Measurements from ENCODE around the gene HSFX1. TPM values are rescaled to one million over a fixed set of nuclear protein-coding genes. Genes with fewer than 3 reads are reported as not detected.
"Not testable (repeated sequence)": the region's sequence is repeated elsewhere in the genome, so short reads cannot be mapped to it uniquely, and the experiment has no call there.

The HSFX1 gene
- polyA plus RNA-seq, 1 donor from 2014 or later: 0.57 TPM

DNA sequence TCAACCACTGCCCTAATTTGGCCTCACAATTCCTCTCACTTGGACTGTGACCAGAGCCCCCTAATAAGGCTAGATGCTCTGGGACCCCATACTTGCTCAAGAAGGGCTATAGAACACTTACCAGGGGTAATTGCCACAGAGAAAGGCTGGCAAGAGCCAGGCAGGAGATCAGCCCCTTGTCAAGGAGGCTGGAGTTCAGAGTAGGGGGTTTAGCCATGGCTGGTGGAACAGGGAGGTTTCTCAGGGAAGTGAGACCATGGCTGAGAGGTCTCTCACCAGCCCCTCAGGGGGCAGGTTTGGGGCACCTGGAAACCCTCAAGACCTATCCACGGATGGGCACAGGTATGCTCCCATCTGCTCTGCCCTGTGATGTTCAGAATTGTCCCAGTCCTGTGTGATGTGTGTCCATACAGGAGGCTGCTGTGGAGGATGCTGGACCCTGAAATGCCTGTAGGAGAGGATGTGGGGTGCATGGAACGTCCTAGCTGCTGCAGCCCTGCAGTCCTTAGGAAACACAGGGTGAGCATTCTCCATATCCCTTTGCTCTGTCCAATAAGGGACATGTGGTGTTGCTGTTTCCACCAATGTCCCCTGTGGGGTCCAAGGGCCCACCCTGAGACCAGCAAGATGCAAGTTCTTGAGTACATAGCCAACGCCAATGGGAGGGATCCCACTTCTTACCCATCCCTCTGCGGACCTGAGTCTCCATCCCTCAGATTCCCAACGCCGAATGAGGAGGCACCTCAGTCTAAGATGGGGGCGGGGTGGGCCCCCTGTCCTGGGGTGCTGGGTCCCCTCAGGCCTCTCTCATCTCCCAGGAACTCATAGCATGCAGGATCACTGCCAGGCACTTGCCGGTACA lies 16.4 kb upstream of the HSFX1 start (continued):
- TF ChIP-seq MXI1 (conservative IDR thresholded peaks at IDR 0.05; ENCODE audit: poor library complexity, severe bottlenecking) (no peak), EZH2 (IDR thresholded peaks at IDR 0.05; ENCODE audit: borderline replicate concordance, insufficient read depth, low read length, poor library complexity, severe bottlenecking) (no peak)

DNA sequence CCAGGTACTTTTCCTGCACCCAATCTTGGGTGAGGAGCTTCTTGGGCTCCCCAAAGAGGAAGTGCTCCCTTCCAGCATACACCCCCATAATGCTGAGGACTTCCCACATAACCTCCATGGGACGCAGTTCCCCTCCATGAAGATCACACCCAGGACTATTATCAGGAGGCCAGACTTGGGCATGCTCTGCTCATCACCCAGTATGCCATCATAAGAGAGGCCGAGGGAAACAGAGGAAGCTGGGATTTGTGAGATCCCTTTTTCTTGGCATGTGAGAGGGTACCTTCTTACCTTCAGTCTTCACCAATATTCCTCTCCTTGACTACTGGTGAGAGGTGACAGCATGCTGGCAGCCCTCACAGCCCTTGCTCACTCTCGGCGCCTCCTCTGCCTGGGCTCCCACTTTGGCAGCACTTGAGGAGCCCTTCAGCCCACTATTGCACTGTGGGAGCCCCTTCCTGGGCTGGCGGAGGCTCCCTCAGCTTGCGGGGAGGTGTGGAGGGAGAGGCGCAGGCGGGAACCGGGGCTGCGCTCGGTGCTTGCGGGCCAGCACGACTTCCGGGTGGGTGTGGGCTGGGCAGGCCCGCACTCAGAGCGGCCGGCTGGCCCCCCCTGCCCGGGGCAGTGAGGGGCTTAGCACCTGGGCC lies 15.7 kb upstream of the HSFX1 start:
- H3K4me3 ChIP-seq (ENCODE audit: low read length): no peak overlapping the region

DNA sequence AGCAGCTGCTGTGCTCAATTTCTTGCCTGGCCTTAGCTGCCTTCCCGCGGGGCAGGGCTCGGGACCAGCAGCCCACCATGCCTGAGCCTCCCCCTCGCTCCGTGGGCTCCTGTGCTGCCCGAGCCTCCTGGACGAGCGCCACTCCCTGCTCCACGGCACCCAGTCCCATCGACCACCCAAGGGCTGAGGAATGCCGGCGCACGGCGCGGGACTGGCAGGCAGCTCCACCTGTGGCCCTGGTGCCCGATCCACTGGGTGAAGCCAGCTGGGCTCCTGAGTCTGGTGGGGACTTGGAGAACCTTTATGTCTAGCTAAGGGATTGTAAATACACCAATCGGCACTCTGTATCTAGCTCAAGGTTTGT lies 15.2 kb upstream of the HSFX1 start:
- not testable (repeated sequence) for H3K9ac ChIP-seq (ENCODE audit: low read length); H3K9me2 ChIP-seq (ENCODE audit: insufficient read depth, low read length); H3K4me2 ChIP-seq (ENCODE audit: low read length); H3K4me3 ChIP-seq (ENCODE audit: low read length); H3K79me2 ChIP-seq (replicated peaks; ENCODE audit: insufficient read depth, low read length); H3K27me3 ChIP-seq (ENCODE audit: insufficient read depth, low read depth, low read length); H2AFZ ChIP-seq (ENCODE audit: low read depth, low read length); H3K27ac ChIP-seq (ENCODE audit: low read length); H3K36me3 ChIP-seq (ENCODE audit: insufficient read depth, low read length); H3K9me3 ChIP-seq (ENCODE audit: low read length); H3F3A ChIP-seq (ENCODE audit: insufficient read depth, low read length, poor library complexity, severe bottlenecking); H4K20me1 ChIP-seq (ENCODE audit: insufficient read depth)

More for the DNA sequence above, 15.7 kb upstream of the HSFX1 start:
- no peaks in the 10 kb centered on the region for H3F3A ChIP-seq (ENCODE audit: insufficient read depth, low read length, poor library complexity, severe bottlenecking)
- no peaks in the 10 kb centered on the region for H3K9me3 ChIP-seq (ENCODE audit: low read length)
- no peaks in the 10 kb centered on the region for H3K9me2 ChIP-seq (ENCODE audit: insufficient read depth, low read length)
- no peaks in the 10 kb centered on the region for H3K36me3 ChIP-seq (ENCODE audit: insufficient read depth, low read length)
- H3K9ac ChIP-seq (ENCODE audit: low read length): no peak overlapping the region
- no peak overlapping the region for H2AFZ ChIP-seq (ENCODE audit: low read depth, low read length)
- H3K4me2 ChIP-seq (ENCODE audit: low read length): no peak overlapping the region
- no peaks in the 10 kb centered on the region for H4K20me1 ChIP-seq (ENCODE audit: insufficient read depth)
- H3K27me3 ChIP-seq (ENCODE audit: insufficient read depth, low read depth, low read length): no peaks in the 10 kb centered on the region
- H3K27ac ChIP-seq (ENCODE audit: low read length): no peak overlapping the region
- H3K79me2 ChIP-seq (replicated peaks; ENCODE audit: insufficient read depth, low read length): no peaks in the 10 kb centered on the region
- no peak for TF ChIP-seq TAF1 (IDR thresholded peaks at IDR 0.05; ENCODE audit: low read depth)
- no peak for TF ChIP-seq EP300 (conservative IDR thresholded peaks at IDR 0.05; ENCODE audit: poor library complexity, severe bottlenecking)
- TF ChIP-seq, protein P1, sequence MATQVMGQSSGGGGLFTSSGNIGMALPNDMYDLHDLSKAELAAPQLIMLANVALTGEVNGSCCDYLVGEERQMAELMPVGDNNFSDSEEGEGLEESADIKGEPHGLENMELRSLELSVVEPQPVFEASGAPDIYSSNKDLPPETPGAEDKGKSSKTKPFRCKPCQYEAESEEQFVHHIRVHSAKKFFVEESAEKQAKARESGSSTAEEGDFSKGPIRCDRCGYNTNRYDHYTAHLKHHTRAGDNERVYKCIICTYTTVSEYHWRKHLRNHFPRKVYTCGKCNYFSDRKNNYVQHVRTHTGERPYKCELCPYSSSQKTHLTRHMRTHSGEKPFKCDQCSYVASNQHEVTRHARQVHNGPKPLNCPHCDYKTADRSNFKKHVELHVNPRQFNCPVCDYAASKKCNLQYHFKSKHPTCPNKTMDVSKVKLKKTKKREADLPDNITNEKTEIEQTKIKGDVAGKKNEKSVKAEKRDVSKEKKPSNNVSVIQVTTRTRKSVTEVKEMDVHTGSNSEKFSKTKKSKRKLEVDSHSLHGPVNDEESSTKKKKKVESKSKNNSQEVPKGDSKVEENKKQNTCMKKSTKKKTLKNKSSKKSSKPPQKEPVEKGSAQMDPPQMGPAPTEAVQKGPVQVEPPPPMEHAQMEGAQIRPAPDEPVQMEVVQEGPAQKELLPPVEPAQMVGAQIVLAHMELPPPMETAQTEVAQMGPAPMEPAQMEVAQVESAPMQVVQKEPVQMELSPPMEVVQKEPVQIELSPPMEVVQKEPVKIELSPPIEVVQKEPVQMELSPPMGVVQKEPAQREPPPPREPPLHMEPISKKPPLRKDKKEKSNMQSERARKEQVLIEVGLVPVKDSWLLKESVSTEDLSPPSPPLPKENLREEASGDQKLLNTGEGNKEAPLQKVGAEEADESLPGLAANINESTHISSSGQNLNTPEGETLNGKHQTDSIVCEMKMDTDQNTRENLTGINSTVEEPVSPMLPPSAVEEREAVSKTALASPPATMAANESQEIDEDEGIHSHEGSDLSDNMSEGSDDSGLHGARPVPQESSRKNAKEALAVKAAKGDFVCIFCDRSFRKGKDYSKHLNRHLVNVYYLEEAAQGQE (IDR thresholded peaks at IDR 0.05; ENCODE audit: borderline replicate concordance): no peak
- no peak for TF ChIP-seq MXI1 (conservative IDR thresholded peaks at IDR 0.05; ENCODE audit: poor library complexity, severe bottlenecking)
- no peak for TF ChIP-seq POLR2AphosphoS5 (IDR thresholded peaks at IDR 0.05)
- TF ChIP-seq, protein P2, sequence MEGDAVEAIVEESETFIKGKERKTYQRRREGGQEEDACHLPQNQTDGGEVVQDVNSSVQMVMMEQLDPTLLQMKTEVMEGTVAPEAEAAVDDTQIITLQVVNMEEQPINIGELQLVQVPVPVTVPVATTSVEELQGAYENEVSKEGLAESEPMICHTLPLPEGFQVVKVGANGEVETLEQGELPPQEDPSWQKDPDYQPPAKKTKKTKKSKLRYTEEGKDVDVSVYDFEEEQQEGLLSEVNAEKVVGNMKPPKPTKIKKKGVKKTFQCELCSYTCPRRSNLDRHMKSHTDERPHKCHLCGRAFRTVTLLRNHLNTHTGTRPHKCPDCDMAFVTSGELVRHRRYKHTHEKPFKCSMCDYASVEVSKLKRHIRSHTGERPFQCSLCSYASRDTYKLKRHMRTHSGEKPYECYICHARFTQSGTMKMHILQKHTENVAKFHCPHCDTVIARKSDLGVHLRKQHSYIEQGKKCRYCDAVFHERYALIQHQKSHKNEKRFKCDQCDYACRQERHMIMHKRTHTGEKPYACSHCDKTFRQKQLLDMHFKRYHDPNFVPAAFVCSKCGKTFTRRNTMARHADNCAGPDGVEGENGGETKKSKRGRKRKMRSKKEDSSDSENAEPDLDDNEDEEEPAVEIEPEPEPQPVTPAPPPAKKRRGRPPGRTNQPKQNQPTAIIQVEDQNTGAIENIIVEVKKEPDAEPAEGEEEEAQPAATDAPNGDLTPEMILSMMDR (IDR thresholded peaks at IDR 0.05; ENCODE audit: poor library complexity, severe bottlenecking): no peak
- TF ChIP-seq RAD21 (conservative IDR thresholded peaks at IDR 0.05): no peak
- no peak for TF ChIP-seq EZH2 (IDR thresholded peaks at IDR 0.05; ENCODE audit: borderline replicate concordance, insufficient read depth, low read length, poor library complexity, severe bottlenecking)
- TF ChIP-seq SMC3 (conservative IDR thresholded peaks at IDR 0.05; ENCODE audit: poor library complexity): no peak
